Stimulated activated naive CD4-positive, alpha-beta T cell treated with Interleukin-2 at 50 U/mL for 16 hours (primary cell): ENCODE measurements around the gene RFT1.

Experiments used
- DNase-seq: peaks from one replicate; lab custom pipeline; 2025; lab: John Stamatoyannopoulos, UW

Gene RFT1

DNA sequence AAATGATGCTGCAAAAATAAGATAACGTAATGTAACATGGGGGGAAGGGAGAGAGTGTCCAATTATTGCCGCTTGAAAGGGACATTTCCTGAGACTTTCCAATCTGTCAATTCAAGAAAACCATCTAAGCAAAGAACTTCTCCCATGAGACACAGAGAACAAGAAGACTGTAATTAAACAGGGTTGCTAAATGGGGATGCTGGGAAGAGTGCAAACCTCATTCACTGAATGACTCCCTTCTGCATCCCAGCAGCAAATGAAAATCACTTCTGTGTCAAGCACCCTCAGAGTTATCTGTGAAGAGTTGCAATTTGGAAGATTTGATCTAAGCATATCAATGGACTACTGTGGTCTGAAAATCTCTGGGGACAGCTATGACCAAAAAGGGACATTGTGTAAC, 3.6 kb downstream of the RFT1 start:
- no peak for DNase-seq

DNA sequence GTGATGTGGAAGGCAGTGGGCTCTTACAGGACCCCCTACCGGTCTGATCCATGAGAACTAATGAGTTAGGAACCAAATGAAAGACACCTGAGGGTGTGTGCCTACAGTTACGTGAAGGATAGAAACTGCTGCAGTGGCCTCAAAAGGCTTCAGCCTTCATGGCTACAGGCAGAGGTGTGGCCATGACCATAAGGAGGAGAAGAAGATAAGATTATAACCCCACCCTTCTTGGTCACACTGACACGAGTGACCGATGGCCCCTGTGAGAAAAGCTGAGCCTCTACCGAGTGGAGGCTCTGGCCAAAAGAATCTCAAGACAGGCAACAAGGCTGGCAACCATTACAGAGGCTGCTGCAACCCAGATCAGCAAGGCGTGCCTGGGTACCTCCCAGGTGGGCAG, 6.3 kb downstream of the RFT1 start:
- no peak for DNase-seq

DNA sequence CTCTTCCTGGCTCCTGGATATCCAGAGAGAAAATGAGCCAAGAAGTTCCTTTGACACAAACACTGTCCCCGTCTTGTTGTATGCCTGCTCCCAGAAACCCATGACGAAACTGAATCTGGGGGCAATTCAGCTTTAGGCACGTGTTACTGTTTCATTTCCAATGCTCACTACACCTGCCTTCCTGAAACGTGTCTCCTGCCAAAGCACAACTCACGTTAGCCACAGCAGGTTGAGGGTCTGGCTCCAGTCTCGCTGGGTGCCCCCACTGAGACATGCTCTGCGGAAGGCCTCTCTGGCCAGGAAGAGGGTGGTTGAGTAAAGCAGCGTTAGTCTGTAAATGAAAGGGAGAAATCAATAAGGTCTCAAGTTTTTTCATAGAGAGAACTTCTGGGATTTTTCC, 6.7 kb downstream of the RFT1 start:
- no peak for DNase-seq

DNA sequence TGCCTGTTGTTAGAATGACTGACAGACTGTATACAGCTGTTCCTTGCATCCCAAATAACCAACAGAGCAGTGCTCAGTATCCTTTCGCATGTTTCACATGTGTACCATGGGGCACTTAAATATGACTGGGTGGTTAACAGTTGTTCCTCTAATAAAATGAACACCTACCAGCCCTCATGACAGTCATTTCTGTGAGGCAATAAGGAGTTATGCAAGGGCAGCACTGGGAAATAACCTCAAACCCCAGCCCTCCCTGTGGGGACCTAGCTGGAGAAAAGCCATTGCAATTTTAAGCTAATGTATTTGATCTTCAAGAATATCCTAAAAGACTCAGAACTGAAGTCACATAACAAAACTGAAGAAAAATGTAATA, 7.3 kb downstream of the RFT1 start:
- DNase-seq: no peak

DNA sequence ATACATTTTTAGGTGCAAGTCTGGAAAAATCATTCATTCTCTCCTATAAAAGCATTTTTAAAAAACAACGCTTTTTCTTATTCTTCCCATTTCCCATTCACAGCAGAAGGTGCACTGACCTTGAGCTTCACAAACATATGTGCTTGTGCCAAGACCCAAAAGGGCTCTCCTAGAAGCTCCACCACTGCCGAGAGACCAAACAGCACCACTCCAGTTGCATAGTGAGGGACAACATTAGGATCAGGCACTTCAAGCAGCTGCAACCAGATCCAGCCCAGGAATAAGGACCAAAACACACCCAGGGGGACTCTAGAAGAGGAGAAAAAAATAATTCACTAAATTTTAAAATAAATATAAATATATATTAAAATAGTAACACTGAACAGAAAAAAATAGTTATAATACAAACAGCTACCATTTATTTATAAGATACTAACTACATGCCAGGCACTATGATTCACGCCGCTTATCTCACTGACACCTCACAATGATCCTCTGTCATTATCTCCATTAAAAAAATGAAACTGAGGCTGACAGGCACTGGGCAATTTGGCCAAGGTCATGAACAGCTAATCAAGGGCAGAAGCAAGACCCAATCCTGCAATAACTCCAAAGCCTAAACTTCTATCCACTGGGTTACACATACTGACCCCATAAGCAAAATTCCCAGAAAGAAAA, 7.8 kb downstream of the RFT1 start:
- DNase-seq: no peak

DNA sequence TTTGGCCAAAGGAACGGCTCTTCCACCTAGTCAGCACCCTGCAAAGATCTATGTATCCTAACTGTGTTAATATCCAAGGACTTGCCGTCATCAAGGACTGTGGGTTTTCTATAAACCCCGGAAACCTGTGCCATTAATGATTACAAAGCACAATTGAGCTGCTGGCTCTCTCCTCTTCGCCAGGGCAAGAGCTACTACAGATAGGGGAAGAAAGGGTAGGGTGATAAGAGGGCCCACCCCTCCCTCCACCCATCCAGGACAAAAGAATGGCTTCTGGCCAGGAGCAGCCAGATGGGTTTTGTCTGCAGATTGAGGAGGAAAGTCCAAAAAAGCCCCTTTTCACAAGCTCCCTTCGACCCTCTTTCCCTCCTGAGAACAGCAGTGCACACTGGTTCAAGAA, 9.9 kb downstream of the RFT1 start:
- DNase-seq: no peak

DNA sequence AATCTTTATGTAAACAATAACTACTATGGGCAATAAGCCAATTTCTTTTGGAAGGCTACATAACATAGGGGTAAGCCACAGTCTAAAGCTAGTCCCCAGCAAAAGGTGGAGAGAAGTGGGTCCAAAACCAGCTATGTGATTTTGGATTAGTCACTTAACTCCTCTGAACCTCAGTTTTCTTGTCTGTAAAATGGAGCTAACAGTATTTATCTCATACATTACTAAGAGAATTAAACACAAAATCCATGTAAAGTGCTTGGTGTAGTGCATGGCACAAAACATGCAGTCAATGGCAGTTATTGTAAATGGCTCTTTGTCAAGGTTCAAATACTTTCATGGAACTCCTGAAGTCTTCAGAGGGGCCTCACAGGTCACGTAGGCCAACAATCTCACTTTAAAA, 13.3 kb downstream of the RFT1 start:
- no peak for DNase-seq

DNA sequence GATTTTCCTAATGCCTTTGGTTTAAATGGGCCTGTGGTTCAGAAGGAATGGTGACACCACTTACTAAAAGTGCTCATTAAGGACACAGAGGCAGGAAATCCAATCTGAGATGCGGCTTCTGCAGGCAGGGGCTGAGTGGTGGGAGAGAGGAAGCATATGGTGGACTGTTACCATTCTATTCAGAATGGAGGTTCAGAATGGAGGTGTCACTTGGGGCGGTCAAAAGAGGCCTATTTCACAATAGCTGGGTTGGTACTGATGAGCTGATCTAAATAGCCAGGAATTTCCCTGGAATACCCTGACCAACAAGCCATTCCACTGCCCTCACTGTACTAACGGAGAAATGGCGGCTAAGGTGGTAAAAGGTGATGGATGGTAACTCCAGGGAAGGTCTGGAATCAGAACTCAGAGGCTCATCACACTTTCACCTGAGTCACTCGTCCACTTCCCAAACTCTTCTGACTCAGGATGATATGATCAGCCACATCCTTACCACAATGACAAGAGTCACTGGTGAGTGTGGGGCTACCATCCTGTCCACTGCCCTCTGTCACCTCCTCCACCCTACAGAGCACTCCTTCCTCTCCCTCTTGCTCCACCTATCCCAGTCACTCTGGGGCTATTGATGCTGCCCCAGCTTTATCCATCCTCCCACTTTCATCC, 15.7 kb downstream of the RFT1 start:
- no peak for DNase-seq

DNA sequence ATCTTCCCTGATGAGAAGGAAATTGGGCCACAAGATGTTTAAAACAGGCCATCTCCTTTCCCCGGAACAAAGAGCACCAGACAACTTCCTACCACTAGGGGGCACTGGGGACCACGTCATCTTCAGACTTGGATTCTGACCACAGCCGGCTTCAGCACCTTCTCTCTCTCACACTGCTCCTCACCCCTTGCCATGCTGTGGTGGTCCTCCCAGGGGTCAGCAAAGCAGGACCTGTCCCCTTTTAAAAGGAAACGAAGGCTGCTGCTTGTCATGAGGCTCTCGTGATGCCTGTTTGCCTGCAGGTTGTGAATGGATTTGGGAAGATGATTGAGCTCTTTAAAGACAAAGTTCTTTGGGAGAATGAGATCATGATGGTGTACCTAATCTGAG, 16.2 kb downstream of the RFT1 start:
- DNase-seq: peak; percentile 70

DNA sequence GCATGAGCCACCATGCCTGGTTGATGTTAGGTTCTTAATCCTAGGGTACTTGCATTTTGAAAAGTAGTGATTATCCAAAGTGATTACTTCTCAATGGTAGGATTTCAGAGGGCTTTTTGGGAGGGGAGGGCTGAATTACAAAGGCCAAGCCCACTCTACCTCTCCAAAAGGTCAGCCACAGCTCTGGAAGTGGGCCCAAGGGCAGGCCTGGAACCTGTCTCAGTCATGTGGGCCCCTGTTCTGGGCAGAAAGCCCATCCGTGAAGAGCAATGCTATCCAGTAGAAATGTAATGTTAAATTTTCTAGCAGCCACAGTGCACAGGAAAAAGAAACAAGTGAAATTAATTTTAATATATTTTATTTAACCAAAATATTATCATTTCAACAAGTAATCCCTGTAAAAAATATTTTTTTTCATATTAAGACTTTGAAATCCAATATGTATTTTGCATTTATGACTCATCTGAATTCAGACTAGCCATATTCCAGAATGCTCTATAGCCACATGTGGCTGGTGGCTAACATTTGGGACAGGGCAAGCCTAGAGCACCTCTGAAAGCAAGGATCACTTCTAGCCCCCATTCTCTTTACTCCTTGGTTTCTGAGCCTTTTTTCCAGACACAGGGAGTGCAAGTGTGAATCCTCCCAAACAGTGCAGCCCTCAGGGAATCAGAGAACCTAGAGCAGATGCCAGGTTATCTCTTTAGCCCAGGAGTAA, 16.8 kb downstream of the RFT1 start:
- DNase-seq: no peak

DNA sequence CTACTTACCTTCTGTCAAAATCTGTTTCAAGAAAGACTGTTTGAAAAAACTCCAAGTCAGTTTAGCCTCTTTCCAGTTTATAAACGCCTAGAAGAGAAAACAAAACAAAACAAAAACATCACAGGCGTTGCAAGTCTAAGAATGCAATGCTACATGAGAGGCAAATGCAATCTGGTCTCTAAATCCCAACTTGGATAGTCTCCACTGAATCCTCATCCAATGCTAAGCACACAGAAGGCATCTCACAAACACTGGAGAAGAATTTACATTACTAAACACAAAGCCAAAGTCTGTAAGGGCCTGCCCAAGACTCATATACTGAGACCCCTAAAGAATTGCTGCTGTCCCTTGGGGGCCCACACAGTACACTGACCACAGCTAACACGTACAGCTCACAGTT, 18.4 kb downstream of the RFT1 start:
- DNase-seq: no peak

DNA sequence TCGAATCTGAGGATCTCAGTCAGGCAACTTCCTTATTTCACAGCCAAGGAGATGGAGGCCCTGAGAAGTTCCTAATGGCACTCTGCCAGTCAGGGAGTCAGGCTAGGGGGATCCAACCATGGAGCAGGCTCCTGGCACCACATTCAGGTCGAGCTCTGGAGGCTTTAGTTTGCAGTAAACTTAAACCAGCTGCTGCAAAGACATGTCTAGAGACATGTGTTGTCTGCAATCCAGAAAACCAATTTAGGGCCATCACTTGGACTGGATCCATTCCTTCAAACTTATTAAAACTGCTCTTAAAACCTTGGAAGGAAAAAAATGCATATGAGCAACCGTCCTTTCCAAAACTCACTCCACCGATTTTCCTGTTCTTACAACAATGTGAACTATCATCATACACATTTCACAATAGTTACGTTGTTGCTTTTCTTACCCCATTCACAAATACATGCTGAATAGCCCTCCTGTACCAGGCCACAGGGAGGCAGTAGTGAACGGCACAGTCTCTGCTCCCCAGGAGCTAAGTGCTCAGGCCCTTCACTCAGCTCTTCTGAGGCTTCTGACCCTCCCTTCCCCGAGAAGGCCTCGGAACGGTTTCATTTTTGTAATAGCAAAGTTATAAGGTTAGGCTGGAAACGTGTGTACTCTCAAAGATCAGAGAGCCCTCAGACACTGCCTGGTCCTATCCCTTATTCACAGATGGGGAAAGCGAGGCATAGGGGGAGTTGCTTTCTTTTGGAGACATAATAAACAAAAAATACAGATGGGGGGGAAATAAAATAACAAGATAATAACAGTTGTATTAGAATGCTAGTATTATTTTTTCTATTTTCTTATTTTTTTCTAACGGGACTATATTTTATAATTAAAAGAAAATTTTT, 20.1 kb downstream of the RFT1 start:
- no peak for DNase-seq

DNA sequence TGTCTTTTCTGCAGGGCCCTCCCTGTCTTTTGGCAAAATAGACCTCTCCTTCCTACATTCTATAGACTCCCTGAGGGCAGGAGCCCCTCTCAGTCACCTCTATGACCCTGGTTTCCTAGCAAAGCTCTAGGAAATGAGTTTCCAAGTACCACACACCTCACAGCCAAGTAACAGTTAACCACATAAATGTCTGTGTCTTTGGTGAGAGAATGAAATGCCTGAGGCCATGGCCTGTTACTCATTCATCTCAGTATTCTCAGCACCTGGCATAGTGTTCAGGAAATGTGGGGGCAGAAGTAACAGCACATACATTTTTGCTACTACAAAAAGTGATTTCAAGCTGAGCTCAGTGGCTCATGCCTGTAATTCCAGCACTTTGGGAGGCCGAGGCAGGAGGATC, 21.0 kb downstream of the RFT1 start:
- DNase-seq: no peak

DNA sequence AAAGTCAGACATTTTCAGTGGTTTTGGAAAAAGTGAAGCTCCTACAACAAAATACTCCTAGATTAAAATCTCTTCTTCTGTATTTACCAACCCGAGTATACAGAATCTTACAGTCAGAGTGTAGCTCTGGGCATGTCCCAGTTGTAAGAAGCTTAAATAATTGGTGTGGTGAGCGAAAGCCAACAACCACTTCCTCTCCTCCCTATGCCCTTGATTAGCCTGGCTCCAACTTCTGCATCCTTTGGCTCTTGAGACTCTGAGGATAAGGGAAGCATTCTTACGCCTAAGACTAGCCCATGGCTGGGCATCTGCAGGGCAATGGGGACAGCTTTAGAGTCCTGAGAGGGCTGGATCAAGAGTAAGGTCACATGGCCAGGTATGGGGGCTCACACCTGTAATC, 25.5 kb downstream of the RFT1 start:
- no peak for DNase-seq

DNA sequence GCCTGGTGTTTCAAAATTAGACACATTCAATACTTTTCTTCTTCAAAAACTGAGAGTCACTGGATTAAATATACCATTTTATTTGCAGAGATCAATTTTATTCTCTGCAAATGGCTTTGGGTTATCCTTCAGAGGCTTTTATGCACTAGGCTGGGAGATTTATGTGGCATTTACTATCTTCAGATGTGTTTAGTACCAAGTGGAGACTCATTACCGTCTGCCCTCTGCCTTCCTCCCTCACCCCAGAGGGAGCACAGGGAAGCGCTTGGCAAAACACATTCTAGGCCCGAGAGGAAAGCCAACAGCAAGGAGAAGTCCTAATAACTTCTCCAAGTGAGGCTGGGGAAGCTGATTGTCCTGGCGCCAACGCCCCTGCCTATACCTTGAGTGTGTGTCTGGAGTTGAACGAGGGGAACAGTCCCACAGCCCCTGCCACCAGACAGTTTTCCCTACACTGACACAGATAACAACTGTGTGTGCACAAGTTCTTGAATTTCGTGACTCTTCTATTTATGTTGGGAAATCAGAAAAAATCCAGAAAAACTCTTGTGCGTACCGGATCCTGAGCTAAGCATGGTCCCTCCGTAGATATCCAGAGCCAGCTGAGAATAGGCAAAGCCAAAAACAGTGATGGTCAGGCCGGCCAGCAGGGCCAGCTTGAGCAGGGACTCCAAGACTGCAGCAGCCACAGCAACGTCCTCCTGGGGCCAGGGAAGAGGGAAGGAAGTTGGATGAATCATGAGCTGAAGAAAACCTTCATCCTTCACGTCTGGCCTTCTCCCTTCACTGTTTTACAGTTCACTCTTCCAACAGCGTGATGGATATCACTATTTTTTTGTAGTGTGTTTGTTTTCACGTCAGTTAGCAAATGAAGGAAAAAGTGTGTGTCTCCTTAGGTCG, 26.6 kb downstream of the RFT1 start:
- DNase-seq: no peak

DNA sequence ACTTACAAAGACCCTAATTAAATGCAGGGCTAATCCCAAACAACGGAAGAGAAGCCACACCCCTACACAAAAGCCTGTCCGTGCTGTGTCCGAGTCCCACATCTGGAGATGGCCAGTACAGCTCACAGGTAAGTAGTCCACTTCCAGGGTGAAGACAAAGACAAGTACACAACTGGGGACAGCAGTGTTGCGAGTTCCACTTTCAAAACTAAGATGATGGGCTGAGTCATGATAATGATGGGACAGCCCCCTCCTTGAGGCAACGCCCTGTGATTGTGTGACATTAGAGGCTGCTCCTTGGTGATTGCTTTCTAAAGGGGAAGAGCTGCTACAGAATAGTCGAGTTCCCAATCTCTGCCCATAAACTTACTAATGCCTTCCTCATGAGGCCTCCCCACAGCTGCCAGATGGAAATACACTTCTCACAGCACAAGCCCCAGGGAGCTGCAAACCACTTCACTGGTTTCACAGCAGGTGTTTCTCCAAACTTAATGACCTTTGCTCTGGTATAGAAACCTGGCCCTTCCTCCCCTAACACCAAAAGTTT, 27.6 kb downstream of the RFT1 start:
- DNase-seq: peak; percentile 27

DNA sequence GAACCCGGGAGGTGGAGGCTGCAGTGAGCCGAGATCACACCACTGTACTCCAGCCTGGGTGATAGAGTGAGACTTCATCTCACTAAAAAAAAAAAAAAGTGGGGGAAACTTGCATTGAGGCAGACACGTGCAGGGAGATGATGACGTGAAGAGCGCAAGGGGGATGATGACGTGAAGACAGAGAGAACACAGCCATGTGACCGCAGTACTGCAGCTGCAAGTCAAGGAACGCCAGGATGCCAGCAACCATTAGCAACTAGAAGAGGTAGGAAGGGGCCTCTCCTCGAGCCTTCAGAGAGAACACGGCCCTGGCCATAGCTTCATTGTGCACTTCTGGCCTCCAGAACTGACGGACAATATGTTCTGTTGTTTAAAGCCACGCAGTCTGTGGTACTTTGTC, 28.3 kb downstream of the RFT1 start:
- DNase-seq: no peak

DNA sequence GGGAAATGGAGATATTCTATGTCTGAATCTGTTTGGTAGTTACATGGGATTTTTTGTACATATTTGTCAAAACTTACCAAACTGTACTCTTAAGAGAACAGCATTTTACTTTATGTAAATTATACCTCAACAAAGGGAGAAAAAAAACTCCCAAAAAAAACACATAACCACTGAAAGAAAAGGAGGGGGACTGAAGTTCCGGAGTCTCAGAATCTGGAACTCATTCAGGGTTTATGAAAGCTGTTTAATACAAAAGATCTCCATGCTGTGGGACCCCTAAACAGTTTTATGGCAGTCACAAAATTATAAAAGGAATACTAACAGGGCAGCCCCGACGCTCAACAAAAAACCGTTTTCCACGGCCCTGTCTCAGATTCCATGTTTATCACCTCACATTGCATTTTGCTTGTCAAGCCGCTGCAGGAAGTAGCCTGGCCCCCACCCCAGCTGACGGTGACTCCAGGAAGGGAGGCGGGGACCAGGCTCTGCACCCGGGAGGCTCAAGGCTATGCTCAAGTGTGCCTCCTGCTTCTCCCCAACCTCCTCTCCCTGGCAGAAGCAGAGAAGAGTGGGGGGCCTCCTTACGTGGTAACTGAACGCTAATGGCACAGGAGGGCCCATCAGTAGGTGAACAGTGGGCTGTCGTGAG, 29.3 kb downstream of the RFT1 start:
- DNase-seq: no peak

DNA sequence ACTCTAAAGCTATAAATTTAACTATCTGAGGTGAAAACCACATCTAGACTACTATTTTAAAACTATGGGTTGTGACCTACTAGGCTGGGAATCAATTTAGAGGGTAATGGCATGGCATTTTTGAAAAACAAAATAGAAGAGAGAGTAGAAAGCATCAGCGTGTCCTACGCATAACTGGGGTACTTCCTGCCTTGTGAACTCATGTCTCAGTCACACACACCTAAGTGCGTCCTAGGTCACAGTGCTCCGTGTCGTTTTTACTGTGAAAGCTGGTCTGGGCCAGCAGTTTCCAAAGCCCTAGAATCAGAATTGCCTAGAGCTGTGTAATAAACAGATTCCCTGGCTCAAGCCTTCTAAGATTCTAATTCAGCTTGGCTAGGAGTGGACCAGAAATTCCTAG, 32.3 kb downstream of the RFT1 start:
- no peak for DNase-seq

DNA sequence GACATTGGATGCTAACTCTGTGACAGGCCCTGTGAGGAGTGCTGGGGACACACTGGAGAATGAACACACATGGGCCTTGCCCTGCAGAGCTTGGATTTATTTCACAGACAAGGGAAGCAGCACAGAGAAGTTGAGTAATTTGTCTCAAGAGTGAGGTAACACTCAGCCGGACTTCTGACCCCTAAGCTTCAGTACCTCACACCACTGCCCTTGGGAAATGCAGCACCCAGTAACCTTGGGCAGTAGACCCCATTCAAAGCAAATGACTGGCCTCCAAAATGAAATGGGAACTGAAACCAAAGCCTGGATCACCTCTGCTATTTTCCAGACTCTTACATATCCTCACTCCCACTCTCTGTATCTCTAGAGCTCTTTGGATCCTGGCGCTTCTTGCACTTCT, 37.3 kb downstream of the RFT1 start:
- no peak for DNase-seq

DNA sequence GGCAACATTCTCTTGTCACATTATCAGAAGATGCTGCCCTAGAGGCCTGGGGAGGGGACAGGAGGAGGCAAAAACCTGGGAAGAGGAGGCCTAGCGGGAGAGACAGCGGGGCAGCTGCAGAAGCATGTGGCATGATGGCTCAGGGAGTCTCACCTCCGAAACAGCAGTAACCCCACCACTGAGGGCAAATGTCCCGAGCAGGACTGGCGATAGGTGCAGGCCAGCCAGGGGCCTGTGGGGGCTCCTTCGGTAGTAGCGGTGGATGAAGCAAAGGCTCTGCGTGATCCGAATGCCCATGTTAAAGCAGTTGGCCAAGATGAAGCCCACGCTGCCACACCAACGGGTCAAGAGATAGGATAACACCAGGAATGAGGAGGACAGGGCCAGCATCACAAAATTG, 38.0 kb downstream of the RFT1 start:
- DNase-seq: no peak
